HG03159 (cell line): ENCODE measurements around the gene LRMDA.

Source experiments
- ATAC-seq: cut with Tn5 transposase; IDR thresholded peaks from one replicate; pipeline ENCODE4 v1.9.1; 2021; ENCODE audit warnings: mild to moderate bottlenecking, moderate library complexity; ENCODE audit not compliant: unreplicated experiment

Gene LRMDA

DNA sequence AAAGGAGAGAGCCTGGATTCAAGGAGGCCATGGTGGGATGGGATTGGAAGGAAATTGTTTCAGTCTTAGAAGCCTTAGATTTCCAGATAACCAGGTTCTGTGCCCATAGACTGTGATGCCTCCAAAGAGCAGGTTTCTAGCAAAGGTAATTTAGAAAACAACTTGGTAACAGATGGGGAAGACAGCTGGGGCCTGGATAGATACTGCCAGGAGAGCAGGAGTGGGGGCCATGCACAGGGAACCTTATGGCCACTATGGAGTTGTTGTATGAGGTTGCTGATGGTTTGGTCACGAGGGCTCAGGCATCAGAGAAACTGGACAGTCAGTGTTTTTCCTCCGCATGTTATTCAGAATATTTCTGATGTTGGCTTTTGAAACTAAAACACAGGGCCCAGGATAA lies 901.9 kb downstream of the LRMDA start:
- no peak for ATAC-seq

DNA sequence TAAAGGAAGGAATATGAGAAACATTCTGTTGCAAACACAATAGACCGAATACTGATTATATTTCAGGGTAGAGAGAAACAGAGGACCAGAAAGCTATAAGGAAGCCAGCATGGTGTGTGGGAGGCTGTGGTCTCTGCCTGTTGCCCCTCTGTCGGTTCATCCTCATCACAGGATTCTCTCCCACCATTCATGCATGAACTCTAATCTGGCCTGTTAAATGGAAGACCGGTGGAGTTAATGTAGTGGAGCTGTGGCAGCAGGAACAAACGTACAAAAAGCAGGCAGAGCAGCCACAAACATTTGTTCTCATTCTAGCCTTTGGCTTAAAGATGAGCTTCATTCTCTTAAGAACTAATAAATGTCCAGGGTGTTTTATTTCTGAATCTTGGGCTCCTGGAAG lies 902.4 kb downstream of the LRMDA start:
- no peak for ATAC-seq

DNA sequence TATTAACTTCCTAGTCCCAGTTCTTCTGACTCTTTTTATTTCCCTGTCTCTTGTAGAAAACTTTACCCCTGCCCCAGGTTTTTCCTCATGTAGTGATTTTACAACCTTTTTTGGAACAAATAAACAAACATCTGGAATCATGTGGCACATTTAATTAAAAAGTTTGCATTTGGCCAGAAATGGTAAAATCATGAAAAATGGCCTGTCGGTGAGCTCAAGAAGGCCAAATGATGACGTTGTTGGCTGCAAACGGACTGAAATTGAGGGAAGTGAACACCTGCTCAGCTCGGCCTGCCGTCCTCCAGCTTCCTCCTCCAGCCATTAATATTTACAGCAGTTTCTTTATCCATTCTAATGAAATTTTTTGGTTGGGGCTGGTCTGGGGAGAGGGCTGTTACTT lies 902.8 kb downstream of the LRMDA start:
- ATAC-seq, result no peak

DNA sequence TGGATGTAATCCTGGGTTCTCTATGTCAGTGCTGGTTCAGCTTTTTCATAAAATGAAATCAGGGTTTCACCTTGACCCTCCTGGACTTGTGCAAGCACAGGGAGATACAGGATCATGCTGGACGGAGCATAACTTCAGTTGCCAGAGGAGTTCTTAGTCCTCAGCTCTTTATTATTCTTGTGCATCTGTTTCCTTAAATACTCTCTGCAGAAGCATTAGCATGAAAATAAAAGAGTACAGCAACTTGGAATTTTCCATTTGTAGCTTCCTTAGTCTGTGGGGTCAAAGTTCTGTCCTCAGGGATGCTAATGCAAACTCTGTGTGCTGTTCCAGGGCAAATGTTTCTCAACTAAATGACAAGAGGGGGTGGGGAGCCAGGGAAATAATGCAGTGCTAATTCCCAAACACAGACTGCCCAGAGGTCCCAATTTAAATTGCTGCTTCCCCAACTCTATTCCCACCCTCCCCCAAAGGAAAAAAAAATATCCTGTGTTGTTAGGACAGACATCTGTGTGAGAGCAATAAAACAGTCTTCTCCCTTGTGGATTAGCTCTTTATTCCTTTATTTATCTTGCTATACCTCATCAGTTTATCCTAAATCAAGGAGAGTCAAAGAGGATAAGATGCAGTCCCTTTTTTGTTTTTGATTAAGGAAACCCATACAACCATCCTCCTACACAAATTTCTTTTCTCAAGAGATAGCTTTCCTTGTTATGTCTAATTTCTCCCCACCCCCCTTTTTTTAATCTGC lies 905.0 kb downstream of the LRMDA start:
- no peak for ATAC-seq

DNA sequence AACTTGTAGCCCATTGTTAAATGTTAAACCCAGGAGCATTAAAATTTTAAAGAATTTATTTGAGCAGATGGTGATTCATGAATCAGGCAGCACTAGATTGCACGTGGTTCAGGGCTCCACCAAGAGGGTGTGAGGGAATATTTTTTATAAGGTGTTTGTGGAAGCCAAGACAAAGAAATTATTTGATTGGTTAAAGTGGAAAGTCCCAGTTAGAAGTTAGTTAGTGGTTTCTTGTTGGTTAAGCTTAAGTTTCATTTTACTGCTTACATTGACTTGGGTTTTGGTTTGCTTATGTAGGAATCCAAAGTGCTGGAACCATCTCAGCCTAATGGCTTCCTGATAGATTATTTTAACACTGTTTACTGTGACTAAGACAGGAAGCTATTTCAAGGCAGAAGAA lies 906.2 kb downstream of the LRMDA start:
- ATAC-seq, result no peak

DNA sequence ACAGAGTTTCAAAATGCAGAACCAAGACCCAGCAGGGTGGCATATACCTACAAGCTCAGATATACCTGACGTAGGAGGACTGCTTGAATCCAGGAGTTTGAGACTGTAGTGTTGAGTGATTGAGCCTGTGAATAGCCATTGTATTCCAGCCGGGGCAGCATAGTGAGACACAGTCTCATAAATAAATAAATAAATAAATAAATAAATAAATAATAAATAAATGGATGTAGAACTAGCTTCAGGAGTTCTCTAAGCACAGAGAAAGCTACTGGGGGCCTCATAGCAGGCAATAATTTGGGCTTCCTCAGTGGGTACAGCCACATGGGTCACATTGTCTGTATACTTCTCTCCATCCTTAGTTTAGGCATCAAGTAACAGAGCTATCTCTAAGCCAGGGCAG lies 906.8 kb downstream of the LRMDA start:
- ATAC-seq, result no peak

DNA sequence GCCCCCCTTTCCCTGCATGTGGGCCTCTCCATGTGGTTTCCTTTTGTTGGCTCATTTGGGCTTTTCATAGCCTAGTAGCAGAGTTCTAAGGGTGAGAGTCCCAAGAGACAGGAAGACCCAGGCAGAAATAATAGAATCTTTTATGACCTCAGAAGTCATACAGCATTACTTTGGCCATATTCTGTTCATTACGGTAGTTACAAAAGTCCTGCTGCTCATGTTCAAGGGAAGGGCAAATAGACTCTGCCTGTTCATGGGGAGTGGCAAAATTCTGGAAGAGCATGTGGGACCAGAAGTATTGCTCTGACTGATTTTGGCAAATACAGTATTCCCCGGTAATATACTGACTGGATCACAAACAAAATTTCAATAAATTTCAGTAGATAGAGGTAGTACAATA lies 910.3 kb downstream of the LRMDA start:
- ATAC-seq, result no peak

DNA sequence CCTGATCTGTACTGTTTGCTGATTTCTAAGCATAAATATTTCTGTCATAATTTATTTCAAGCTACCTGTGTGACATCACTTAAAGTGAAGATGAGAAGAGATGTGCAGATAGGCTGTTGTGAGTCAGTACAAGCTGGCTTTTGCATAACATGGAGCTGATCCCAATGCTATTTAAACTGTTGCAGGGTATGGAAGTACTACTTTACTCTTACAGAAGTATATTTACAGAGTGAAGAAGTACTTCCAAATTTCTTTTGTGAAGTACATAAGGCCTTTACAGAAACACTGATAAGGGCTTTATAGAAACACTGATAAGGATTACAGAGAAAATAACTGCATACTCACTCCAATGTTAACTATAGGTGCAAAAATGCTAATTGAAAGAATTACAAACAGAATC lies 911.6 kb downstream of the LRMDA start:
- no peak for ATAC-seq

DNA sequence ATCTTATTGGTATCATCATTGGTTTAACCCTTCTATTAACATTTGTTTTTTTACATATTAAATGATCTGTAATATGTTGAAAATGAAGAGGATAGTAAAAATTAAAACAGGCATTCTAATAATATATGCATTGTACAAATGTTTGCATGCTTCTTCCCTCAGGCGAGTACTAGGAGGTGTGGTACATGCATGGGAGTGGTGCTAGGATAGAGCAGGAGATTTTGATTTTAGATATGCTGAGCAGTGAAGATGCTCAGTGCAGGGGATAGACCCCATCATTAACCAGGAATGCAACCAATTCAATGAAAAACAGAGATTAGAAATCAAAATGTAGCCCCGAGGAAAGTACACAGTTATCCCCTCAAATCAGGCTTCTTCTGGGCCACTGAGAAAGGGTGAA lies 916.4 kb downstream of the LRMDA start:
- no peak for ATAC-seq

DNA sequence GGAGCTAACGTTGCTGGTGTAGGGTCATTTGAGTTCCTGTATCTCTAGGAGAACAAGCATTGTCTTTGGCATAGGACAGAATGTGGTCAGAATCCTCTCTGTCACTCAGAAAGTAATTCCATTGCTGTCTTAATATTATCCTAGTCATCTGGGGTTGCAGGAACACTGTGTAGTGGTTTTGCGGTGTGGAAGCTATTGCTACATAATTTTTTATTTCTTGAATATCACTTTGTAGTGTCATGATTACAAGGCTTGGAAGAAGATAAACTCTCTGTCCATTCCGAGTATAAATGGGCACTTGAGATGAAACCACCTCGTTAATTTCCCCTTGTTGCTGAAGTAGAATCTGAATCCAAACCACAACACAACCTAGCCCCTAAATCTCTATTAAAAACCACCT lies 919.2 kb downstream of the LRMDA start:
- no peak for ATAC-seq

DNA sequence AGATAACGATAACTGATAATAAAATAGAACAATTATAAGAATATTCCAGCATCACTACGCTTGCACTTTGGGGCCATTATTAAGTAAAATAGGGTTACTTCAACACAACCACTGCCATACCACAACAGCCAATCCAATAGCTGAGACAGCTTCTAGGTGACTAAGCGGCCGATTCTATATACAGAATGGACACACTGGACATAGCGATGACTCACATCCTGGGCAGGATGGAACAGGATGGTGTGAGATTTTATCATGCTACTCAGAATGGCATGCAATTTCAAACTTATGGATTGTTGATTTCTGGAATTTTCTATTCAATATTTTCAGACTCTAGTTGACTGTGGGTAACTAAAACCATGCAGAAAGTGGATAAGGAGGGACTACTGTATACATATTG lies 920.9 kb downstream of the LRMDA start:
- no peak for ATAC-seq

DNA sequence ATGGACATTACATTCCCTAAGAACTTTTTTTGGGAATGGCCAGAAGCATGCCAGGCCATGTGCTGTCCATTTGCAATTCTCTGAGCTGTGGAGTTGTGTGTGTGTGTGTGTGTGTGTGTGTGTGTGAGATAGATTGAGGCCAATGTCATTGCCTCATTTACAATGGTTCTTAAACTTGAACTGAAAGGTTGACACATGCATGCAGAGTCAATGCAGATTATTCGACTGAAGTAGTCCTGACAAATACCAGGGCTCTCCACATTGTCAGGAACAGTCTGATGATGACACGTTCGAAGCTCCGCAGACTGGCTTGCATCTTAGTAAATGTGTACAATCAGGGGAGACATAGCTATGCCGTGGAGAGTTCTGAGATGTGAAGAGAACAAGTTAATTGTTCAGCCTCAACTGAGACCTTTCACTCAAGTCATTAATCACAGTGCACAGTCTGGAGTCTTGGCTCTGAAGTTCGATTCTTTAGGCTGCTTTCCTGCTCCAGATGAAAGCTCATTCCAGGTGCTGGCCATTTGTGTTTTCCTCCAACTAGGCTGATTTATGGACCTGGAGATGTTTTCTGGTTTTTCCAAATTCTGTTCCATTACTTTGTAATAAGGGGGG lies 921.9 kb downstream of the LRMDA start:
- ATAC-seq, result no peak

DNA sequence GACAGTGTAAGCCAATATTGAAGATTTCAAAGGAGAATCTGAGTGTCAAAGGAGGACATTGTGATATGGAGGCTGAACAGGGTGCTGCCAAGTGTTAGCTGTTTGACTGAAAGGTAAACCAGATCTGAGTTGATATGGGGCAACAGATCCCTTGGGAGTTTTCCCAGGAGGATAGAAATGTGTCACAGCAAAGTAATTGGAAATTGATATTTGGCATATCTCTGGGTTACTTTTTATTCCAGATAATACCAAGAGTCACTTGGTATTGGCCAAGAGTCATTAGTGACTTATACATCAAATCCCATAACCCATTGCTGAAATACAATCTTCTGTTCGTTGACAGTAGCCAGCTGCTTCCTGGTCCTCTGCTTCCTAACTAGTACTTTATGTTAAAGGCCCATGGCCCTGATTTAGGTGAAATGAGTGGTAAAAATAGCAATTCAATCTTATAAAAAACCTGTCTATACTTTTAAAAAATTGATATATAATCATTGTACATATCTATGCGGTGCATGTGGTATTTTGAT lies 922.9 kb downstream of the LRMDA start:
- ATAC-seq, result no peak

DNA sequence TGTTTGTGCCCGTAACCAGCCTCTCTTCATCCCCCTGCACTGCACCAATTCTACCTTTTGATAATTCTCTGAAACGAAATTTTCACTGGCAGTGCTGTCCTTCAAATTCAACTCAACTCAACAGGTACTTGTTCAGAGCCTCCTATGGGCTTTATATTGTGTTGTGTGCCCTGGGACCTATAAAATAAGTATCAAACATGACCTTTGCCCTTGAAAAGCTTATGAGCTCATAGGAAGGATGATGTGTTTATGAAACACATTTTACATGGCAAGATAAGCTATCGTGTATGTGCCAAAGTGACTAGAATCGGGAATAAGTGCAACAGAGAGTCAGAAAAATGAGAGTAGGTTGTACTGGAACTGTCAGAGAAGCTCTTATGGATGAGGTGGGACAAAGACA lies 923.5 kb downstream of the LRMDA start:
- ATAC-seq, result no peak

DNA sequence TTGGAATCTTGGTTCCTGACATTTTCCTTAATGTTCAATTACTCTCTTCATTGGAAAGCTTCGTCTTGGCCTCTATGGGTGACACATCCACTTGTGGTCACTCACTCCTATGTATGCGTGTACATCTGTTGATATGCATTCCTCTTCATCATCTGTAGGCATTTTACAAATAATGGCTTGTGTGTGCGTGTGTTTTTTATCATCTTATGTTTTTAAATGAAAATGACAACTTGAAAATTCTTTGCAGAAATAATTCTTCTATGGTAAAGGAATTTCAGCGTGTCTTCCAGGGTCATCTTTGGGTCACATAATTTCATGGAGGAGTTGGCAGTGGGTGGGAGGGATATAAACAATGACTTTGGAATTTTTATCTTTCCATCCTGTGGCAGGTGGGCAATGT lies 925.1 kb downstream of the LRMDA start:
- no peak for ATAC-seq

DNA sequence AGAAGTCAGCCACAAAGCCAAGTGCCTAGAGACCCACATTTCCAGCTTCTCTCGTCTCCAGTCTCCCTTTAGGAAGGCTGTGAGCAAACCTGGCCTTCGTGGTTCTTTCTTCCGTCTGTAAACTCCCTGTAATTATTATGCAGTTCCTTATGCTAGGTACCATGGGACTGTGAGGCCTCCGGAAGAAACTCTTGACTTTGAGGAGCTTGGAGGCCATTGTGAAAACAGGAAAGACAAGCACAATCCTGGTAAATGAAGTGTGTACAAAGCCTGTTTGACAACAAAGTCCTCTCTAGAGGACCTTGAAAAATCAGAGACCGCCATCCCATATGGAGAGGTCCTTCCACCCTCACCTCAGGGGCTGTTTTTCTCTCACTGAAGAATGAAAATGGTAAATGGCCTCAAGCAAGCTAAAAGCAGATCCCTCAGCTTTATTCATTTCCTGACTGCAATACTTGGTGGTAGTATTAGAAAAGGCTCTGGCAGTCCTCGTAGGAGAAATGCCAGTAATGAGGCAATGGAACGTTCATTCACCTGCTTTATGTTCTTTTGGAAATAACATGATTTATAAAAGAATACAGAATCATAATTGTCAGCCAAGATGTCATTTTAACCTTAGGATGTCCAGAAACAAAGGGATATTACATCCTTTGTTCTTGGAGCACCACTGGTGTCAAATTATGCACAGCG lies 926.4 kb downstream of the LRMDA start:
- ATAC-seq, result no peak

DNA sequence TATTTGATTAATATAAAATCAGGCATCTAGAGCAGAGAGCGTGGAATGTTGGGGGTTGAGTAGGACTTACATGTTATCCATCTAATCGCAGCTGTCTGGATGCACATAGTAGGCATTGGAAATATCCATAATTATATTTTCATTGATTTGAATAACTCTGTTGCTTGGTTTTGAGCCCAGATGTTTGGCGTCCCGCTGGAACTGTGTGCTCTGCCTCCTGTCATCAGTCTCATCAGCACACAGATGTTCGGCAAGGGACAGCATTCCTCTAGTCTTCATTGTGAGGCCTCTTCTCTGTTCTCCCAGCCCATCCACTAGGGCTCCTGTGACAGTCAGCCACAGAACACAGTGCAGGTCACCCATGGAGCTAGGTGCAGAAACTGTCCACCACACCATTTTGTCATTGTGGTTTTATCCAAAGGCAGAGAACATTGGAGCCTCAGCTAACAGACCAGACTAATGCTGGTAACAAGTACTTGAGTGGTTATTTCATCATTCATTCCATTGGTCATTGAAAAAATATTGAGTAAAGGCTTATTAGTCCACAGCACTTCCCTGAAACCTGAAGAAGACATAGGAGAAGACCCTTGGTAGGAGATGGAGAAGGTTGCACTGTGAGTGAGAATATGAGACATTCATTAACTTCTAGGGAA lies 927.4 kb downstream of the LRMDA start:
- ATAC-seq, result no peak

DNA sequence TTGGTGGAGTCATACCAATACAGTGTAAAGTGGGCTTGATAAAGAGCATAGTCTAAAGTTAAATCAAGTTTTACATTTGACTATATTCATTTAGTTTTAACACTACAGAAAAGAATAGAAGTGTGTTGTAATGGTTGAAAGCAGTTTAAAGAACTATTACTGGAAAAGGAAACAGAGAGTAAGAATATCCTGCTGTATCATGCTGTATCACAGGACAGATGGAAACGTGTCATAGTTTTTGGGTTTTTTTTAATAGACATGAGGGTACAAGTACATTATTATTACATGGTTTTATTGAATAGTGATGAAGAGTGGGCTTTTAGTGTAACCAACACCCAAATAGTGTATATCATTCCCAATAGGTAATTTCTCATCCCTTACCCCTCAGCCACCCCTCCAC lies 944.3 kb downstream of the LRMDA start:
- ATAC-seq, result no peak

DNA sequence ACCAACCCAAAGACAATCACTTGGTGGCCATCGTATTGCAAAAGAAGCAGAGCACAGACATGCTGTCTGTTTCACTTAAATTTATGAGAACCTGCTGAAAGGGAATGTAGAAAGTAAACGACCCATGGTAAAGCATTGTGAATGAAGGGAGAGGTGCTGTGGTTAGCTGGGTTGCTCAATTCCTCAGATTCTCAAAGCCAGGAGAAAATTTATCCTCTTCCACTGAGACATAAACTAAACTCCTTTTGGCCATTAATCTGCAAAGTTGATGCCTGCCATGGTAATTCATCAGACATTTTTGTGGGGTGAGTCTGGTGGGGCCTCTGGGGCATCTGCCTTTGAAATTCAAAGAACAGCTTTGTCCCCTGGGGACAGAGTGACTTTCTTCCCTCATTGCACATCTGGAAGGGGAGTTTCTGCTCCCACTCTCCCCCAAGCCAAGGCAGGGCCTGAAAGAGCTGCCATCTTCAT lies 951.0 kb downstream of the LRMDA start:
- ATAC-seq, result no peak

DNA sequence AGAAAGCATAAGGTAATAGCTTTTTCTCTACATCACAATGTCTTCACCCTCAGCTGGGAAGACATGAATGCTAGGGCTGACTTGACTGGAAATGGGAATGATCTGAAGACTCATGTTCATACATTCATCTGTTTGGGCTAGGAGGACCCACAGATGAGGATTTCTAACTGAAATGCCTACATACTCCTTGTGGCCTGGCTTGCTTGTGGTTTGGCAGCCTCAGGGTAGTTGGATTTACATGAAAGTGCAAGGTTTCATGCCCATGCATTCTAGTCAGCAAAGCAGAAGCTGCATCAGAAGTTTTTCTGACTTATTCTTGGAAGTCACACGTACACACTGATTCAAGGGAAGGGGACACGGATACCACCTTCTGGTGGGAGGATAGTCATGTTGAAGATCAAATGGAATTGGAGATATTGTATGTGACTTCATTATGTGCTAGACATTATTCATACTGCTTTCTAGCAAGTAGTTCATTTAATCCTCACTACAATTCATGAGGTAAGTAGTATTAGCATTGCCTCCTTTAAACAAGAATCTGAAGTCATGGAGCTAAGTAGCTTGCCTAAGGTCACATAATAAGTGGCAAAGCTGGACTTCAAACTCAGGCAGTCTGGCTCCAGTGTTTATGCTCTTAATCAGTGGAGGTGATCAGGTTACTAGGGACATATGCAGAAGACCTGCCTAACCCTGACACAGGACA lies 957.0 kb downstream of the LRMDA start:
- no peak for ATAC-seq
